Transverse colon (tissue), 4 donors: Measurements from ENCODE around the gene SH3PXD2B.

ENCODE experiments used
- CTCF ChIP-seq, 5 experiments: fragments of 200-600 bp in 3 of 5; fragments of 450-650 bp in 2 of 5; sonication (generic) in 3 of 5; IDR thresholded peaks; 1 replicate in 2 of 5; 2 replicates in 3 of 5; pipeline ENCODE4 v1.5.1; 2016 to 2017; ENCODE audit warnings: antibody characterized with exemption in 5 of 5, inconsistent platforms in 3 of 5, mild to moderate bottlenecking in 2 of 5, moderate library complexity in 1 of 5
- EP300 ChIP-seq: sonication (generic); formaldehyde crosslinking; IDR thresholded peaks from one replicate; pipeline ENCODE4 v1.6.1; 2017; ENCODE audit warnings: antibody characterized with exemption, low read depth
- POLR2A ChIP-seq: fragments of 450-650 bp; IDR thresholded peaks from one replicate; pipeline ENCODE4 v1.6.1; 2016; ENCODE audit warnings: antibody characterized with exemption, mild to moderate bottlenecking, moderate library complexity
- POLR2AphosphoS5 ChIP-seq, 3 donors: sonication (generic); formaldehyde crosslinking; IDR thresholded peaks; one replicate each; pipeline ENCODE4 v1.6.1; 2016; ENCODE audit warnings: antibody characterized with exemption in 3 of 3

GRCh38 chr5:172482156-172483020 lies 28.1 kb upstream of the SH3PXD2B start:
- TF ChIP-seq EP300 (no peak), CTCF (IDR thresholded peaks at IDR 0.05) (no peak), POLR2A (no peak), POLR2AphosphoS5 (IDR thresholded peaks at IDR 0.05) (no peak)
